Measurements from ENCODE around the gene PHLDA3. TPM values are rescaled to one million over a fixed set of nuclear protein-coding genes. Genes with fewer than 3 reads are reported as not detected.

PHLDA3 gene
- total RNA-seq, 6 experiments from 2014 or later = 1.0 to 10.9 (median 2.7) TPM

- DNase-seq = peak; percentile 65 to 82 (median 77)
- H3K27me3 ChIP-seq = no peaks in the 10 kb centered on the region
- H3K36me3 ChIP-seq = no peaks in the 10 kb centered on the region
- H3K27ac ChIP-seq = peak overlapping the region; percentile 34 to 60 (median 60)
- TF ChIP-seq CTCF (IDR thresholded peaks at IDR 0.05) = no peak
- TF ChIP-seq POLR2A (IDR thresholded peaks at IDR 0.05) = no peak
- peak; percentile 72 to 87 (median 75) for ATAC-seq
- H3K4me1 ChIP-seq = peaks cover 0 to 20% (median 4%) of the 10 kb centered on the region in 4 donors
- no peak overlapping the region for H3K4me3 ChIP-seq
- intact Hi-C loops (cut with DNase I) = no loop called here
- H3K9me3 ChIP-seq = no peaks in the 10 kb centered on the region
- 10% methylated on average over 1 of the region's 6 CpGs for WGBS (ENCODE audit: insufficient coverage, low coverage, low lambda C conversion rate, missing lambda C conversion rate)
Observed at GRCh38 chr1:201511941-201512539, 43.1 kb upstream of the PHLDA3 start.

GRCh38 chr1:201511396-201511940 is 42.5 kb upstream of the PHLDA3 start:
- Histone ChIP-seq H3K9me3 (no peaks in the 10 kb centered on the region), H3K27ac (peak overlapping the region; percentile 34 to 60 (median 60)), H3K27me3 (no peaks in the 10 kb centered on the region), H3K4me3 (no peak overlapping the region), H3K36me3 (no peaks in the 10 kb centered on the region), H3K4me1 (peaks cover 0 to 20% (median 4%) of the 10 kb centered on the region in 4 donors)
- TF ChIP-seq POLR2A (IDR thresholded peaks at IDR 0.05) (no peak), CTCF (IDR thresholded peaks at IDR 0.05) (no peak)
- ATAC-seq (no peak), DNase-seq (no peak)
- 81% methylated on average over 5 of the region's 6 CpGs for WGBS (ENCODE audit: insufficient coverage, low coverage, low lambda C conversion rate, missing lambda C conversion rate)
- intact Hi-C loops (cut with DNase I) = no loop called here

- 94% methylated on average over 1 of the region's 1 CpG for WGBS (ENCODE audit: insufficient coverage, low coverage, low lambda C conversion rate, missing lambda C conversion rate)
- no peak overlapping the region for H3K27ac ChIP-seq
- peaks cover 0 to 28% (median 4%) of the 10 kb centered on the region in 4 donors for H3K4me1 ChIP-seq
- ATAC-seq (no peak), DNase-seq (no peak)
- H3K4me3 ChIP-seq = no peak overlapping the region
- H3K9me3 ChIP-seq = no peaks in the 10 kb centered on the region
- no peaks in the 10 kb centered on the region for H3K27me3 ChIP-seq
- intact Hi-C loops (cut with DNase I) = no loop called here
- no peak for TF ChIP-seq POLR2A (IDR thresholded peaks at IDR 0.05)
- no peak for TF ChIP-seq CTCF (IDR thresholded peaks at IDR 0.05)
- H3K36me3 ChIP-seq = no peaks in the 10 kb centered on the region
Observed at GRCh38 chr1:201510734-201511133, 41.7 kb upstream of the PHLDA3 start.

GRCh38 chr1:201509601-201510374 is 40.8 kb upstream of the PHLDA3 start:
- intact Hi-C loops (cut with DNase I) = no loop called here
- H3K27ac ChIP-seq = no peak overlapping the region

More at GRCh38 chr1:201509601-201510374, 40.8 kb upstream of the PHLDA3 start:
- 83% methylated on average over 2 of the region's 2 CpGs for WGBS (ENCODE audit: insufficient coverage, low coverage, low lambda C conversion rate, missing lambda C conversion rate)
- ATAC-seq (no peak), DNase-seq (no peak)
- H3K9me3 ChIP-seq = no peaks in the 10 kb centered on the region
- TF ChIP-seq POLR2A (IDR thresholded peaks at IDR 0.05) (no peak), CTCF (IDR thresholded peaks at IDR 0.05) (no peak)
- peaks cover 0 to 37% (median 6%) of the 10 kb centered on the region in 4 donors for H3K4me1 ChIP-seq
- H3K4me3 ChIP-seq = no peak overlapping the region
- H3K36me3 ChIP-seq = no peaks in the 10 kb centered on the region
- H3K27me3 ChIP-seq = no peaks in the 10 kb centered on the region
